NCI-H1694 treated with DMSO at 0.1 percent for 48 hours (cell line): Measurements from ENCODE around the gene POPDC2.
"Not testable (repeated sequence)": the region's sequence is repeated elsewhere in the genome, so short reads cannot be mapped to it uniquely, and the experiment has no call there.

Experiments
- DNase-seq: peaks from one replicate; lab custom pipeline; 2025; lab: John Stamatoyannopoulos, UW

Gene POPDC2

GRCh38 chr3:119660474-119661440 lies at the start of gene POPDC2:
TSS of gene POPDC2 (minus strand) at chr3:119660589. CDS start at chr3:119660423, 166 bp downstream.
- DNase-seq, result no peak

GRCh38 chr3:119703820-119704531 lies 43.6 kb upstream of the POPDC2 start:
- DNase-seq, result no peak

- no peak for DNase-seq
These were observed 42.4 kb upstream of the POPDC2 start, which contains the start of gene CFAP91 for GRCh38 chr3:119702530-119703527. TSS of gene CFAP91 (plus strand) at chr3:119703022. CDS start at chr3:119703099, 77 bp downstream.

- no peak for DNase-seq
These were observed 40.7 kb upstream of the POPDC2 start for GRCh38 chr3:119700920-119701734.

- no peak for DNase-seq
These were observed 40.0 kb upstream of the POPDC2 start for GRCh38 chr3:119700269-119700919.

- no peak for DNase-seq
These were observed 37.0 kb upstream of the POPDC2 start for GRCh38 chr3:119697394-119697793.

- DNase-seq, result no peak
These were observed 35.1 kb upstream of the POPDC2 start for GRCh38 chr3:119695480-119695879.

- peak; percentile 3 for DNase-seq
These were observed 29.8 kb upstream of the POPDC2 start for GRCh38 chr3:119690043-119690656.

GRCh38 chr3:119683421-119683820 lies 23.0 kb upstream of the POPDC2 start:
- no peak for DNase-seq

- peak; percentile 1 for DNase-seq
These were observed 20.9 kb upstream of the POPDC2 start for GRCh38 chr3:119681279-119681678.

GRCh38 chr3:119679874-119680273 lies 19.5 kb upstream of the POPDC2 start:
- no peak for DNase-seq

- not testable (repeated sequence) for DNase-seq
These were observed 17.8 kb upstream of the POPDC2 start for GRCh38 chr3:119678209-119678608.

- no peak for DNase-seq
These were observed 17.2 kb upstream of the POPDC2 start for GRCh38 chr3:119677641-119677934.

GRCh38 chr3:119676771-119677640 lies 16.6 kb upstream of the POPDC2 start, which contains the start of gene COX17:
TSS of gene COX17 (minus strand) at chr3:119677406. CDS start at chr3:119677310, 96 bp downstream.
- peak; percentile 90 for DNase-seq

GRCh38 chr3:119676020-119676419 lies 15.6 kb upstream of the POPDC2 start:
- DNase-seq, result no peak

- no peak for DNase-seq
These were observed 14.9 kb upstream of the POPDC2 start for GRCh38 chr3:119675188-119675874.

- no peak for DNase-seq
These were observed 13.5 kb upstream of the POPDC2 start for GRCh38 chr3:119673875-119674274.

GRCh38 chr3:119672776-119673175 lies 12.4 kb upstream of the POPDC2 start:
- DNase-seq, result no peak
